Stimulated activated memory B cell treated with anti-CD40 and anti-IgM and Interleukin-4, amounts not matched to agents 10 μg/mL and 1 μg/mL and 100 μg/mL, for 72 hours (primary cell): ENCODE data around the gene STAP1.
"Not testable (repeated sequence)": the region's sequence is repeated elsewhere in the genome, so short reads cannot be mapped to it uniquely, and the experiment has no call there.

ENCODE experiments used
- ATAC-seq: fragments of 150-1000 bp; cut with Tn5 transposase; 2 replicates; pipeline ENCODE4 v1.10.0; 2021
- H3K27ac Mint-ChIP-seq: one replicate; pipeline ENCODE4 v1.8.0; 2022; ENCODE audit warnings: mild to moderate bottlenecking, mixed read lengths
- H3K27me3 Mint-ChIP-seq: one replicate; pipeline ENCODE4 v1.8.0; 2022; ENCODE audit warnings: mixed read lengths
- H3K36me3 Mint-ChIP-seq: one replicate; pipeline ENCODE4 v1.8.0; 2022; ENCODE audit warnings: mixed read lengths
- H3K4me1 Mint-ChIP-seq: one replicate; pipeline ENCODE4 v1.8.0; 2022; ENCODE audit warnings: mixed read lengths
- H3K4me3 Mint-ChIP-seq: one replicate; pipeline ENCODE4 v1.8.0; 2022; ENCODE audit warnings: mild to moderate bottlenecking, moderate library complexity, mixed read lengths
- H3K9me3 Mint-ChIP-seq: one replicate; pipeline ENCODE4 v1.8.0; 2022; ENCODE audit warnings: mixed read lengths

STAP1 gene

DNA sequence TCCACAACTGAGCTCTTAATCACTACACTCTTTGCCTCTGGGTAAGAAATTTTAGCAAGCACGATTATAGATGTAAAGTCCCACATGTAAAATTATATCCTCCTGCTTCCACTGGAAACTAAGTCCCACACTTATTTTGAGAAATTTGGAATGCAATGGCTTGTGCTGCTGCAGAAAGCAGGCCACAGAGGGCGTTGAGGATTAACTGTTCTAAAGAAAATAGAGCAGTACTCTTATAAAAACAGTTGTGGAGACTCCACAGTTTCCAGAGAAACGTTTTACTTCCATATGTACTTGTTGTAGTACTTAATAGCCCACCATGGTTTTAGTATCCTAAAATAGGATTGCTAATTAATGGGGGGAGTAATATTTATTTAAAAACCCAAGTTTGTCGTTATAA, 11.6 kb upstream of the STAP1 start:
- Mint-ChIP-seq H3K9me3 (no peaks in the 10 kb centered on the region), H3K36me3 (peaks cover 12% of the 10 kb centered on the region), H3K4me3 (no peak overlapping the region), H3K27me3 (no peaks in the 10 kb centered on the region), H3K27ac (no peak overlapping the region), H3K4me1 (peaks cover 30% of the 10 kb centered on the region)
- ATAC-seq, result no peak

DNA sequence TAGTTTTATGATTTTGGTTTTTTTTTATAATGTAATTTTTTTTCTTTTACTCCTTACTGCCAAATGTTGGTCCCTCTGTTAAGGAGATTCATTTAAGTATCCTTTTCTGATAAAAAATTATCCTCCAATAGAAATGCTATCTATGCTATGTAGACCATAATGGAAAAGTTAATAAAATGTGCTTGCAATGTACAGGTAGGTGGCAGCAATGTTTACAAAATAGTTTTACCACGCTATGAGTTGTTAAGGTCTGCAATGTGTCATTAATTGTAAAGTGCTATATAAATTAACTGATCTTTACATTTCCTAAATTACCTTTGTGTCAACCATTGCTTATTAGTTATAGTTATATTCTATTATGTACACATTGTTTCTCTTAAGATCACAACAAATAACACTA, 9.4 kb upstream of the STAP1 start:
- no peaks in the 10 kb centered on the region for H3K9me3 Mint-ChIP-seq
- no peak for ATAC-seq
- H3K27ac Mint-ChIP-seq, result no peak overlapping the region
- H3K4me1 Mint-ChIP-seq, result peaks cover 19% of the 10 kb centered on the region
- H3K4me3 Mint-ChIP-seq, result no peak overlapping the region
- no peaks in the 10 kb centered on the region for H3K27me3 Mint-ChIP-seq
- H3K36me3 Mint-ChIP-seq, result no peaks in the 10 kb centered on the region

DNA sequence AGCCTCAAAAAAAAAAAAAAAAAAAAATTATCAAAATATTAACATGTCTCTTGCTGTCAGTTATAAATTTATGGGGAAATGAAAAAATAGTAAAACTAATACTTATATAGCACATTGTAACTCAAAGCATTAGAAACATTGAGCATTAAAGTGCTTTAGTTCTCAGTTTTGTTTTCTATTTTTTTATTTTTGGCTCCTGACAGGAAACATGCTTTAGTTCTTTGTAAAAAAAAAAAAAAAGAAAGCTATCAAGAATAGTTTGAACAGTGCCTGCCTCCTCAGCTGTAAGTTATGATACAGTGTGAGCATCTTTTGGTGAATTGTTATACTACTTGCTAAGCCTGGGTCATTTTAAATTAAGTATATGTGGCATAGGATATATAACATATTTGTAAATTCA, 8.1 kb upstream of the STAP1 start:
- peak overlapping the region; percentile 95 for H3K27ac Mint-ChIP-seq
- ATAC-seq, result no peak
- no peaks in the 10 kb centered on the region for H3K36me3 Mint-ChIP-seq
- no peaks in the 10 kb centered on the region for H3K9me3 Mint-ChIP-seq
- H3K4me1 Mint-ChIP-seq, result peaks cover 27% of the 10 kb centered on the region
- H3K27me3 Mint-ChIP-seq, result no peaks in the 10 kb centered on the region
- peak overlapping the region; percentile 85 for H3K4me3 Mint-ChIP-seq

DNA sequence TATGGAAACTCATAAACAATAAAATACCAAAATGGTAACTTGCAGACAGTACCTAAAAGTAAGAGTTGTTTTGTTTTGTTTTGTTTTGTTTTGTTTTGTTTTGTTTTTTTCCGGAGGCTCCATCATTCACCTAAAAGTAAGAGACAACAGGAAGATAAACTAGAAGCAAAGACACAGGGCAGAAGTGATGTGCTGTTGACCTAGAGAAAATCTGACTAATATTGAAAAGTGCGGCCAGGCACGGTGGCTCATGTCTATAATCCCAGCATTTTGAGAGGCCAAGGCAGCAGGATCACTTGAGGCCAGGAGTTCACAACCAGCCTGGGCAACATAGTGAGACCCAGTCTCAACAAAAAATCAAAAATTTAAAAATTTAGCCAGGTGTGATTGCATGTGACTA, 7.7 kb upstream of the STAP1 start:
- Mint-ChIP-seq H3K4me3 (peak overlapping the region; percentile 29), H3K27ac (peak overlapping the region; percentile 95), H3K9me3 (no peaks in the 10 kb centered on the region), H3K36me3 (no peaks in the 10 kb centered on the region), H3K27me3 (no peaks in the 10 kb centered on the region), H3K4me1 (peaks cover 30% of the 10 kb centered on the region)
- ATAC-seq, result peak; percentile 40

DNA sequence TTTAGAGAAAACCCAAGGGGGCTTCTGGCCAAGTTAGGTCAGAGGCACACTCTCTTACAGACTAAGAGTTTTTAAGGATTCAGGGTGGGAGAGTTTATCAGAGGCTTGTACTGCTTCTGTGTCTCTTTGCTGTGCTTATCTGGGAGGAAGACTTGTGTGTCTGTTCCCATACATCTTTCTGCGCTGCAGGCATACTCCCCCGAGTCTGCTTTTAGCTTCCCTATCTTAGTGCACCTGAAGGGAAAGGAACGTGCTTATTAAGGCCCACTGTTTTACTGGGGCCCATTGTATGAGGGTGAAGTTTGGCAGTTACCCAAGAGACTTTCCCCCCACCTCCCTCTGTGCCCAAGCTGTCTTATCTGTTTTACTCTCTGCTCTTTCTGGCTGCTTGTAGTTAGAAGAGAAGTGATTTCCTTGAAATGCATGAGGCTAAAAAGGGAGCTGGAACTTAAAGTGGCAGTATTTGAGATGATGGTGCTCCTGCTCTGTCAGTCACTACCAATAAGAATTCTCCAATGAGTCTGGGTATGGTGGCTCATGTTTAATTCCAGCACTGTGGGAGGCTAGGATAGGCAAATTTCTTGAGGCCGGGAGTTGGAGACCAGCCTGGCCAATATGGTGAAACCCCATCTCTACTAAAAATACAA, 6.3 kb upstream of the STAP1 start:
- not testable (repeated sequence) for H3K36me3 Mint-ChIP-seq, ATAC-seq, H3K27me3 Mint-ChIP-seq, H3K4me3 Mint-ChIP-seq, H3K9me3 Mint-ChIP-seq
- peak overlapping the region; percentile 95 for H3K27ac Mint-ChIP-seq
- peaks cover 43% of the 10 kb centered on the region for H3K4me1 Mint-ChIP-seq

DNA sequence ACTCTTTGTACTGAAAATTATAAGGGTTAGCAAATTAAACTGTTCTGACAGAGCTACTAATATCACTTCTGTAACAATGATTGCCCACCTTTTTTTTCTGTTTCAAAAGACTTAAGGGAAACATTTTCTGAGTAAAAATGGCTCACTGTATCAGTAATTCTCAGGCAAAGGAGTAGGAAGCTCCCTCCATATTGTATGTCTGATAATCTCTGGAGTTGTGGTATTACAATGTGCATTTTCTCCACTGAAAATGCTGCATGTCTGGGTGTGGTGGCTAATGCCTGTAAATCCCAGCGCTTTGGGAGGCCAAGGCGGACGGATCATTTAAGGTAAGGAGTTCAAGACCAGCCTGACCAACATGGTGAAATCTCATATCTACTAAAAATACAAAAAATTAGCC, 4.4 kb upstream of the STAP1 start:
- Mint-ChIP-seq H3K4me3 (no peak overlapping the region), H3K36me3 (no peaks in the 10 kb centered on the region), H3K9me3 (no peaks in the 10 kb centered on the region), H3K4me1 (peaks cover 58% of the 10 kb centered on the region), H3K27me3 (no peaks in the 10 kb centered on the region), H3K27ac (peak overlapping the region; percentile 27)
- ATAC-seq, result no peak

DNA sequence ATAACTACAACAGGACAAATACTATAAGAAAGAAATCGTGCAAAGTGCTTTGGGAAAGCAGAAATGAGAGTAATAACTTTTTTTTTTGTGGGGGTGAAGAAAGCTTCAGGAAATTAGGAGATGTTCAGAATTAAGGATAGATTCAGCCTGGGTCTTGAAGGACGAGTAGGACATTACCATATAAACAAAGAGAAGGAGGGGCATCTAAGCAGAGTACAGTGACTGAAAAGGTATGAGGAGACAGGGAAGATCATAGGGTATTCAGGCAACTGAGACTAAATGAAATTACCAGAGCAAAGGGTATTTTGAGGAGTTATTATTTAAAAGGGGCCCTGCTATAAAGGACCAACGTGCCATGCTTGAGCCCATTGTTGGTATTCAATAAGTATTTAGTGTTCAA, 3.1 kb upstream of the STAP1 start:
- peak overlapping the region; percentile 19 for H3K27ac Mint-ChIP-seq
- no peaks in the 10 kb centered on the region for H3K9me3 Mint-ChIP-seq
- H3K36me3 Mint-ChIP-seq, result no peaks in the 10 kb centered on the region
- no peak for ATAC-seq
- H3K4me1 Mint-ChIP-seq, result peaks cover 64% of the 10 kb centered on the region
- no peaks in the 10 kb centered on the region for H3K27me3 Mint-ChIP-seq
- no peak overlapping the region for H3K4me3 Mint-ChIP-seq

DNA sequence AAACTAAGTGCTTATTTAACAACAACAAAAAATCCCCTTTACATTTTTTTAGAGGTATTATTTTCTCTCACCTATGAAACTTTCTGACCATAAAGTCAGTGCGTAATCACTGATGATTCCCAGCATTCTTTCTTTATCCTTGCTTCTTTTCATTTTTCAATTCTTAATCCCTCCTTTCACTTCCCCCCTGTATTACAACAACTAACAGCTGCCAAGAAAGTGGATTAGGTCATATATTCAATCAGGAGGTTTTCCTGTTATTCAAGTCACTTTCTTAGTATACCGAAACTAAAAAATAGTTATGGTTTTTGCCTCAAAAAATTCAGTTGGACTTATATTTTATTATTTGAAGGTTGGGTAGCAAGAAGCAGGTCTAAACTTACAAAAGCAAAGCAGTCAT, 2.1 kb upstream of the STAP1 start:
- H3K4me3 Mint-ChIP-seq, result peak overlapping the region; percentile 3
- no peaks in the 10 kb centered on the region for H3K9me3 Mint-ChIP-seq
- H3K27me3 Mint-ChIP-seq, result no peaks in the 10 kb centered on the region
- H3K27ac Mint-ChIP-seq, result peak overlapping the region; percentile 93
- peaks cover 9% of the 10 kb centered on the region for H3K36me3 Mint-ChIP-seq
- H3K4me1 Mint-ChIP-seq, result peaks cover 67% of the 10 kb centered on the region
- no peak for ATAC-seq

DNA sequence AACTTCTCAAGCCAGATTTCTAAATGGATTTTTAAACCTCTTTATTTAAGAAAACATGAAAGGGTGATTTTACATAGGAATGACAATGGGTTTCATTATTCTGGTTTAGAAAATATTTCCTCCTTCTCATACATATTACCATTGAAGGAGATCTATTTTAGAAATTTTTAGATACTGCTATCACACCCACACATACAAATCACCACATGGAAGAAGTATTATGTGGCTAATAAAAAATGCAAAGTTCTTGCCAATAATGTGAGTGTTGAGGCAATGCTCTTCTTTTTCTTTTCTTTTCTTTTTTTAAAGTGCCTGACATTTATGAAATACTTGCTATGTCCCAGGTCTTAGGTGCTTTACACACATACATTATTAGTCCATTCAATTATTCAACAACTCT, 6.8 kb downstream of the STAP1 start:
- peak overlapping the region; percentile 88 for H3K27ac Mint-ChIP-seq
- H3K4me3 Mint-ChIP-seq, result no peak overlapping the region
- H3K36me3 Mint-ChIP-seq, result peaks cover 26% of the 10 kb centered on the region
- no peak for ATAC-seq
- H3K4me1 Mint-ChIP-seq, result peaks cover 69% of the 10 kb centered on the region
- no peaks in the 10 kb centered on the region for H3K27me3 Mint-ChIP-seq
- H3K9me3 Mint-ChIP-seq, result no peaks in the 10 kb centered on the region

DNA sequence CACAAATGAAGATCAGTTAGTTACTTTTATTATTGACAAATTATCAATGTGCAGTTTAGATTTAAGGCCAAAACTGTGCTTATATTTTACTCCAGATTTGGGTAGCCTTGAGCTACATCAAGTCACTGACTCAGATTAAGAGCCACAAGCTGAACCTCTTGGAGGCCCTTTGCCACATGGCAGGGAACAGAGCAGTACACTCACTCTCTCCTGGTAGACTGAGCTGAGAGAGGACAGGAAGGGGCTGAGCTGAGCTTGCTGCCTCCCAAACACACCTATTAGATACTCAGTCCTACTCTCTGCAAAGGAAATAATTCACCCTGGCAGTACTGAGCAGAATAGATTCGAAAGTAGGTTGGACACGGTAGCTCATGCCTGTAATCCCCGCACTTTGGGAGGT, 7.8 kb downstream of the STAP1 start:
- H3K4me3 Mint-ChIP-seq, result no peak overlapping the region
- H3K4me1 Mint-ChIP-seq, result peaks cover 63% of the 10 kb centered on the region
- H3K36me3 Mint-ChIP-seq, result peaks cover 23% of the 10 kb centered on the region
- H3K27ac Mint-ChIP-seq, result peak overlapping the region; percentile 88
- ATAC-seq, result no peak
- H3K27me3 Mint-ChIP-seq, result no peaks in the 10 kb centered on the region
- no peaks in the 10 kb centered on the region for H3K9me3 Mint-ChIP-seq

DNA sequence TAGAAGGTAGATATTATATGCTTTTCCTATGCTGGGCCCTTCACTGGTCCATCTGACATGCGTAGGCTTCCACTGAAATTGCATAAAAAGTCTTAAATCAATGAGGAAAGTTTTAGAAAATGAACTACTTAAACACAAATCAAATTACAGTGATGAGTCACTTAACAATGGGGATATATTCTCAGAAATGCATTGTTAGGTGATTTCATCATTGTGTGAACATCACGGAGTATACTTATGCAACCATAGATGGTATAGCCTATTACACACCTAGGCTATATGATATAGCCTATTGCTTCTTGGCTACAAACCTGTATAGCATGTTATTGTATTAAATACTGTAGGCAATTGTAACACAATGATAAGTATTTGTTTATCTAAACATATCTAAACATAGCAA, 10.3 kb downstream of the STAP1 start:
- Mint-ChIP-seq H3K9me3 (no peaks in the 10 kb centered on the region), H3K4me1 (peaks cover 65% of the 10 kb centered on the region), H3K4me3 (no peak overlapping the region), H3K36me3 (peaks cover 13% of the 10 kb centered on the region), H3K27ac (no peak overlapping the region), H3K27me3 (no peaks in the 10 kb centered on the region)
- ATAC-seq, result no peak

DNA sequence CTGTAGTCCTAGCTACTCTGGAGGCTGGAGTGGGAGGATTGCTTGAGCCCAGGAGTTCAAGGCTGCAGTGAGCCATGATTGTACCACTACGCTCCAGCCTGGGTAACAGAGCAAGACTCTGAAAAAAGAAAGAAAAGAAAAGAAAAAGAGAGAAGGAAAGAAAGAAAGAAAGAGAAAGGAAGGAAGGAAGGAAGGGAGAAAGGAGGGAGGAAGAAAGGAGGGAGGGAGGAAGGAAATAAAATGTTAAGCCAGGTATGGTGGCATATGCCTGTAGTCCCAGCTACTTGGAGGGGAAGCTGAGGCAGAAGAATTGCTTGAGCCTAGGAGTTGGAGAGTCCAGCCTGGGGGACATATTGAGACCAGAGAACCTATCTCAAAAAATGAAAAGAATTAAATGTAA, 12.0 kb downstream of the STAP1 start:
- H3K27ac Mint-ChIP-seq, result peak overlapping the region; percentile 88
- H3K27me3 Mint-ChIP-seq, result no peaks in the 10 kb centered on the region
- H3K36me3 Mint-ChIP-seq, result peaks cover 13% of the 10 kb centered on the region
- H3K4me1 Mint-ChIP-seq, result peaks cover 60% of the 10 kb centered on the region
- no peak for ATAC-seq
- no peaks in the 10 kb centered on the region for H3K9me3 Mint-ChIP-seq
- H3K4me3 Mint-ChIP-seq, result no peak overlapping the region

DNA sequence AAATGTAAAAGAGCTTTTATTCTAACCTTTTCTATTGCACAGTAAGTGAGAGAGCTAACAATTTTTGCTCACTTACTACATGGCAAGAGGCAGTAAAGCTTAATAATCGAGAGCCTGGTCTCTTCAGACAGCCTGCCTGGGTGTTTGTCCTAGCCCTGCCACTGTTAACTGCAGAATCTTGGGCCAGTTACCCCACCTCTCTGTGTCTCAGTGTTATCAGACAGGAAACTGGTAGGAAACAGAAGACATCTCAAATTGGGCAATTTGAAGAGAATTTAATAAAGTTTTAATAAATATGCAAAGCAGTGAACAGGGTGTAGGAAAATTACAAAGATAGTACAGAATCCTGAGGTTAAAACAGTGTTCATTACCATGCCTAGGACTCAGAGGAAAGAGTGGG, 13.4 kb downstream of the STAP1 start:
- Mint-ChIP-seq H3K27ac (peak overlapping the region; percentile 89), H3K27me3 (no peaks in the 10 kb centered on the region), H3K4me3 (no peak overlapping the region), H3K36me3 (peaks cover 14% of the 10 kb centered on the region), H3K4me1 (peaks cover 59% of the 10 kb centered on the region), H3K9me3 (no peaks in the 10 kb centered on the region)
- no peak for ATAC-seq

DNA sequence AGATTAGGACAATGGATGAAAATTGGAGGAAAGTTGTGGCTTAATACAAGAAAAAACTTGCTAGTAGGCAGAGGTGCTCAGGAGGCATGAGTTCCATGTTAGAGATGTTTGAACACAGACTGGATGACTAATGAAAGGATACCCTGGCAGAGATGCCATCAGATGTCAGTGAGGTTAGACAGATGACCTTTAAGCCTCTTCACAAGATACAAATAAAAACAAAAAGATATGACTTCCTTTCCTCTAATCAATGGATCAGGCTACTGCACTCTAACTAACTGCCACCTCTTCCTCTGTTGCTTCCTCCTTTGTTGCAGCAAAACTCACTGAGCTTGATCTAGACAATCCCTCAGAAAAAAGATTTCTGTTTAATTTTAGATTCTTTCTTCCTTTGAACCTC, 14.7 kb downstream of the STAP1 start:
- H3K4me3 Mint-ChIP-seq, result peak overlapping the region; percentile 11
- ATAC-seq, result peak; percentile 42
- peaks cover 22% of the 10 kb centered on the region for H3K36me3 Mint-ChIP-seq
- peaks cover 55% of the 10 kb centered on the region for H3K4me1 Mint-ChIP-seq
- no peaks in the 10 kb centered on the region for H3K9me3 Mint-ChIP-seq
- H3K27me3 Mint-ChIP-seq, result no peaks in the 10 kb centered on the region
- peak overlapping the region; percentile 89 for H3K27ac Mint-ChIP-seq

DNA sequence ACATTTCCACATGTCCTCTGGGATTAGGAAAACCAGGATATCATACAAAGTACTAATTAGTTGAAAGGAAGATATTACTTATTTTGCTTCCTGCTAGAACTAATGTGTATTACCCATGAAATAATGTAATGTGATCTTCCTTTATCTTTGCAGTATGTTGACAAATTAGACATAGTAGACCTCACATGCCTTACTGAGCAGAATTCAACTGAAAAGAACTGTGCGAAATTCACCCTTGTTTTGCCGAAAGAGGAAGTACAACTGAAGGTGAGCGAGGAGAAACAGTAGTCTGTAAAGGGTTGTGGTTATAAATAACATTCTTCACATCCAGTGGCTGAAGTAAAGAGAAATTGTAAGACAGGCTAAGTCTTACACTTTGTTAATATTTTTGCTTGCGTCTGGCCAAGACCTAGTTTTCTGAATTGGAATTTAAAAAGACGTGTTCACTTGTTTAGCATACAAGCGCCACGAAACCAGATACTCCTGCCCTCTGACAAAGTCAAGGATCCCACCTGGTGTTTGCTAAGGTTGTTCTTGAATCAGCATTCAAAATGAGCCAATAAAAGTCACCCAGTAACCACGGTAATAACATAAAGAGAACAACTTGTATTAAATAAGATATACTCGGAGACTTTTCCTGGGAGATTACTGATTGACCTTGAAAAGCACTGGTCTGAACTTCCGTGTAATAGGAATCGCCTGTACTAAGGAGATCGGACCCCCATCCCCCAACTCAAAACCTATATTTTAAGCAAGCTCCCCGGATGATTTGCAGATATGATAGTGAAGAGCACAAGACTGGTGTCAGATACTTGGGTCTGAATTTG, 16.9 kb downstream of the STAP1 start:
- Mint-ChIP-seq H3K4me1 (peaks cover 61% of the 10 kb centered on the region), H3K27ac (peak overlapping the region; percentile 95), H3K9me3 (no peaks in the 10 kb centered on the region), H3K4me3 (peak overlapping the region; percentile 67), H3K27me3 (no peaks in the 10 kb centered on the region), H3K36me3 (peaks cover 36% of the 10 kb centered on the region)
- ATAC-seq, result peak; percentile 97

DNA sequence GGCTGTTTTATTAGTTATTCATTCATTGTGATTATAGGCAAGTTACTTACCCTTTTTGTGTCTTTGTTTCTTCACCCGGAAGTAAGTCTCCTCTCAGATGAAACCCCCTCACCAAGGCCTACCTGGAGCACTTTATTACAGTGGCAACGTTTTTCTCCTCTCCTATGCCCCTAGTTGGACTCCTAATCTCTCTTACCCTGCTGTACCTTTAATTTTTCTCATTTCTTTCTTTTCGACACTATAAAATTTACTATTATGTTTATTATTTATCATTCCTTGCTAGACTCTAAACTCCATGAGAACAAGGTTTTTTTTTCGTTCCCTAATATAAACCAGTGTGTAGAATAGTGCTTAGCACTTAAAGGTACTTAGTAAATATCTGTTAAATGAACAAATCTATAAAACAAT, 17.5 kb downstream of the STAP1 start:
- Mint-ChIP-seq H3K27me3 (no peaks in the 10 kb centered on the region), H3K4me1 (peaks cover 64% of the 10 kb centered on the region), H3K9me3 (no peaks in the 10 kb centered on the region), H3K27ac (peak overlapping the region; percentile 95), H3K36me3 (peaks cover 37% of the 10 kb centered on the region), H3K4me3 (peak overlapping the region; percentile 67)
- no peak for ATAC-seq
